Measurements from ENCODE around the gene DHRS9. TPM values are rescaled to one million over a fixed set of nuclear protein-coding genes. Genes with fewer than 3 reads are reported as not detected.

DHRS9 gene
- total and polyA plus RNA-seq, 9 of the 15 experiments (the other 6 are each of a cell fraction or from before 2014, with no cell fraction given), result 0.27 to 1.7 (median 0.69) TPM

DNA sequence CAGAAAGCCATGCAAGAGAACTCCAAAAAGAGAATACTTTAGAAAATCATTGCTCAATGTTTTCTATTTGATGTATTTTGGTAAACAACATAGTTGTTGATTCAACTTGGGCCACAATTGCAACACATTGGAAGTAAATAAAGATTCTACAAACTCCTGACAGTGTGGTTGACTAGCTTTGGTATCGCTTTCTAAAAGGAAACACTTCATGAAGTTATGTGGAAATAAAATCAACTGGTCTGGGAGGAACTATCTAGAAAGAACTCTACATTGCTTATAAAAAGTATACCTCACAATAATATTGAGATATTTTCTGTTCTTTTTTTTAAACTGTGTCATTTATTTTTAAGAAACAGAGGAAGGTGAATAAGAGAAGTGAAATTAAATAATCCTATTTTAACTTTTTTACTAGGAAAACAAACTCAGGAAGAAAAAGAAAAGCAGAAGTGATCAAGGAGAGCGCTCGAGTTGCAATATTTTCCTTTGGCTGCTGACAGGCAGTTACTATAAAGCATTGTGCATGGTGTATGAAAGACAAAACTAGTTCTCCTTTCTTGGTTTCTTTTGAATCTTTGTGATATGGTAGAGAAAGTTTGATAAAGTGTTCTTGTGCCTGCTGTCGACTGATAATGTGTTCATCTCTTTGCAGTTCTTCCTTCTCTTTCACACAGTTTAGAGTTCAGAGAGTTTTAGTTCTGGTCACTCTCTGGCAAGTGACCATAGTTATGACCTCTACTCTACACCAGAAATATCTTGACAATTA, 3.0 kb downstream of the DHRS9 start (continued):
- TF ChIP-seq NBN (IDR thresholded peaks at IDR 0.05; ENCODE audit: low read depth) (peak; percentile 50; the same call in 1 of the 2 replicates), SREBF2 (CRISPR knock-in tag; IDR thresholded peaks at IDR 0.05) (no peak), ZFP36 (IDR thresholded peaks at IDR 0.05; ENCODE audit: low read depth, low read length, partially characterized antibody) (no peak), ZNF408 (CRISPR knock-in tag; IDR thresholded peaks at IDR 0.05; ENCODE audit: low read depth) (no peak), ID3 (CRISPR knock-in tag; IDR thresholded peaks at IDR 0.05) (no peak), ID3 (tag; IDR thresholded peaks at IDR 0.05) (no peak), MIER1 (IDR thresholded peaks at IDR 0.05; ENCODE audit: low read depth) (no peak), TCF3 (CRISPR knock-in tag; IDR thresholded peaks at IDR 0.05) (peak; percentile 92), KHSRP (IDR thresholded peaks at IDR 0.05) (no peak; the same call in 1 of the 2 replicates), ZEB2 (IDR thresholded peaks at IDR 0.05) (peak; percentile 61; the same call in 1 of the 2 replicates), POLR2B (IDR thresholded peaks at IDR 0.05; ENCODE audit: low read depth, partially characterized antibody) (no peak), ZNF184 (CRISPR knock-in tag; IDR thresholded peaks at IDR 0.05) (no peak), PHF8 (IDR thresholded peaks at IDR 0.05; ENCODE audit: borderline replicate concordance, low read length) (no peak; the same call in 1 of the 2 replicates), ZNF224 (CRISPR knock-in tag; IDR thresholded peaks at IDR 0.05) (no peak), IRF1 (CRISPR knock-in tag; IDR thresholded peaks at IDR 0.05; ENCODE audit: borderline replicate concordance) (no peak), MYC (IDR thresholded peaks at IDR 0.05; ENCODE audit: low read depth, low read length) (no peak), MYC (CRISPR knock-in tag; IDR thresholded peaks at IDR 0.05; ENCODE audit: borderline replicate concordance, low read depth) (no peak)
- TF ChIP-seq, protein P1, sequence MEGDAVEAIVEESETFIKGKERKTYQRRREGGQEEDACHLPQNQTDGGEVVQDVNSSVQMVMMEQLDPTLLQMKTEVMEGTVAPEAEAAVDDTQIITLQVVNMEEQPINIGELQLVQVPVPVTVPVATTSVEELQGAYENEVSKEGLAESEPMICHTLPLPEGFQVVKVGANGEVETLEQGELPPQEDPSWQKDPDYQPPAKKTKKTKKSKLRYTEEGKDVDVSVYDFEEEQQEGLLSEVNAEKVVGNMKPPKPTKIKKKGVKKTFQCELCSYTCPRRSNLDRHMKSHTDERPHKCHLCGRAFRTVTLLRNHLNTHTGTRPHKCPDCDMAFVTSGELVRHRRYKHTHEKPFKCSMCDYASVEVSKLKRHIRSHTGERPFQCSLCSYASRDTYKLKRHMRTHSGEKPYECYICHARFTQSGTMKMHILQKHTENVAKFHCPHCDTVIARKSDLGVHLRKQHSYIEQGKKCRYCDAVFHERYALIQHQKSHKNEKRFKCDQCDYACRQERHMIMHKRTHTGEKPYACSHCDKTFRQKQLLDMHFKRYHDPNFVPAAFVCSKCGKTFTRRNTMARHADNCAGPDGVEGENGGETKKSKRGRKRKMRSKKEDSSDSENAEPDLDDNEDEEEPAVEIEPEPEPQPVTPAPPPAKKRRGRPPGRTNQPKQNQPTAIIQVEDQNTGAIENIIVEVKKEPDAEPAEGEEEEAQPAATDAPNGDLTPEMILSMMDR (IDR thresholded peaks at IDR 0.05 in 2 of 3, conservative IDR thresholded peaks at IDR 0.05 in 1 of 3; ENCODE audit: insufficient read depth in 2 of 3, low read depth in 1 of 3, low read length in 3 of 3), result no peak
- TF ChIP-seq, protein P2, sequence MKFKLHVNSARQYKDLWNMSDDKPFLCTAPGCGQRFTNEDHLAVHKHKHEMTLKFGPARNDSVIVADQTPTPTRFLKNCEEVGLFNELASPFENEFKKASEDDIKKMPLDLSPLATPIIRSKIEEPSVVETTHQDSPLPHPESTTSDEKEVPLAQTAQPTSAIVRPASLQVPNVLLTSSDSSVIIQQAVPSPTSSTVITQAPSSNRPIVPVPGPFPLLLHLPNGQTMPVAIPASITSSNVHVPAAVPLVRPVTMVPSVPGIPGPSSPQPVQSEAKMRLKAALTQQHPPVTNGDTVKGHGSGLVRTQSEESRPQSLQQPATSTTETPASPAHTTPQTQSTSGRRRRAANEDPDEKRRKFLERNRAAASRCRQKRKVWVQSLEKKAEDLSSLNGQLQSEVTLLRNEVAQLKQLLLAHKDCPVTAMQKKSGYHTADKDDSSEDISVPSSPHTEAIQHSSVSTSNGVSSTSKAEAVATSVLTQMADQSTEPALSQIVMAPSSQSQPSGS (CRISPR knock-in tag; IDR thresholded peaks at IDR 0.05), result no peak
- TF ChIP-seq, protein P3, sequence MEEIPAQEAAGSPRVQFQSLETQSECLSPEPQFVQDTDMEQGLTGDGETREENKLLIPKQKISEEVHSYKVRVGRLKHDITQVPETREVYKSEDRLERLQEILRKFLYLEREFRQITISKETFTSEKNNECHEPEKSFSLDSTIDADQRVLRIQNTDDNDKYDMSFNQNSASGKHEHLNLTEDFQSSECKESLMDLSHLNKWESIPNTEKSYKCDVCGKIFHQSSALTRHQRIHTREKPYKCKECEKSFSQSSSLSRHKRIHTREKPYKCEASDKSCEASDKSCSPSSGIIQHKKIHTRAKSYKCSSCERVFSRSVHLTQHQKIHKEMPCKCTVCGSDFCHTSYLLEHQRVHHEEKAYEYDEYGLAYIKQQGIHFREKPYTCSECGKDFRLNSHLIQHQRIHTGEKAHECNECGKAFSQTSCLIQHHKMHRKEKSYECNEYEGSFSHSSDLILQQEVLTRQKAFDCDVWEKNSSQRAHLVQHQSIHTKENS (CRISPR knock-in tag; IDR thresholded peaks at IDR 0.05), result no peak
